ENCODE results near the gene RNF181.

DNA sequence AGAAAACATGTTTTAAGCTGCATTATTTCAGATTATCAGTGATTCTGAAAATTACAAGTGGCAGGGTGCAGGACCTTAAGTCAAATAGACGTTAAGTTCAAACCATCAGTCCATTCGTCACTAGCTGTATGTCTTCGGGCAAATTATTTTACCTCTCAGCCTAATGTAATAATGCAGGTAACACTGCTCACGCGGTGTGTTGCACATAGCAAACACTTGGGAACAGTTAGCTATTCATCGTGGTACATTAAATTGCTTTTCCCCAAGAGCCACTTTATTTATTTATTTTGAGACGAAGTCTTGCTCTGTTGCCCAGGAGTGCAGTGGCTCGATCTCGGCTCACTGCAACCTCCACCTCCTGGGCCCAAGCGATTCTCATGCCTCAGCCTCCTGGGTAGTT lies 46.5 kb upstream of the RNF181 start:
- TF ChIP-seq BHLHE40 (IDR thresholded peaks at IDR 0.05; ENCODE audit: low read depth, low read length): no peak
- TF ChIP-seq, protein P1, sequence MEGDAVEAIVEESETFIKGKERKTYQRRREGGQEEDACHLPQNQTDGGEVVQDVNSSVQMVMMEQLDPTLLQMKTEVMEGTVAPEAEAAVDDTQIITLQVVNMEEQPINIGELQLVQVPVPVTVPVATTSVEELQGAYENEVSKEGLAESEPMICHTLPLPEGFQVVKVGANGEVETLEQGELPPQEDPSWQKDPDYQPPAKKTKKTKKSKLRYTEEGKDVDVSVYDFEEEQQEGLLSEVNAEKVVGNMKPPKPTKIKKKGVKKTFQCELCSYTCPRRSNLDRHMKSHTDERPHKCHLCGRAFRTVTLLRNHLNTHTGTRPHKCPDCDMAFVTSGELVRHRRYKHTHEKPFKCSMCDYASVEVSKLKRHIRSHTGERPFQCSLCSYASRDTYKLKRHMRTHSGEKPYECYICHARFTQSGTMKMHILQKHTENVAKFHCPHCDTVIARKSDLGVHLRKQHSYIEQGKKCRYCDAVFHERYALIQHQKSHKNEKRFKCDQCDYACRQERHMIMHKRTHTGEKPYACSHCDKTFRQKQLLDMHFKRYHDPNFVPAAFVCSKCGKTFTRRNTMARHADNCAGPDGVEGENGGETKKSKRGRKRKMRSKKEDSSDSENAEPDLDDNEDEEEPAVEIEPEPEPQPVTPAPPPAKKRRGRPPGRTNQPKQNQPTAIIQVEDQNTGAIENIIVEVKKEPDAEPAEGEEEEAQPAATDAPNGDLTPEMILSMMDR (IDR thresholded peaks at IDR 0.05): no peak
